GM19463 (cell line): ENCODE results near the gene CDC42BPG.

Source experiments
- ATAC-seq: cut with Tn5 transposase; IDR thresholded peaks from one replicate; pipeline ENCODE4 v1.9.1; 2021; ENCODE audit warnings: mild to moderate bottlenecking, moderate library complexity; ENCODE audit not compliant: unreplicated experiment

The CDC42BPG gene

GRCh38 chr11:64867748-64868462 lies 23.5 kb upstream of the CDC42BPG start:
- no peak for ATAC-seq

- ATAC-seq = no peak
Measured at GRCh38 chr11:64866173-64866491, 21.7 kb upstream of the CDC42BPG start.

GRCh38 chr11:64865286-64866172 lies 21.1 kb upstream of the CDC42BPG start:
- no peak for ATAC-seq

DNA sequence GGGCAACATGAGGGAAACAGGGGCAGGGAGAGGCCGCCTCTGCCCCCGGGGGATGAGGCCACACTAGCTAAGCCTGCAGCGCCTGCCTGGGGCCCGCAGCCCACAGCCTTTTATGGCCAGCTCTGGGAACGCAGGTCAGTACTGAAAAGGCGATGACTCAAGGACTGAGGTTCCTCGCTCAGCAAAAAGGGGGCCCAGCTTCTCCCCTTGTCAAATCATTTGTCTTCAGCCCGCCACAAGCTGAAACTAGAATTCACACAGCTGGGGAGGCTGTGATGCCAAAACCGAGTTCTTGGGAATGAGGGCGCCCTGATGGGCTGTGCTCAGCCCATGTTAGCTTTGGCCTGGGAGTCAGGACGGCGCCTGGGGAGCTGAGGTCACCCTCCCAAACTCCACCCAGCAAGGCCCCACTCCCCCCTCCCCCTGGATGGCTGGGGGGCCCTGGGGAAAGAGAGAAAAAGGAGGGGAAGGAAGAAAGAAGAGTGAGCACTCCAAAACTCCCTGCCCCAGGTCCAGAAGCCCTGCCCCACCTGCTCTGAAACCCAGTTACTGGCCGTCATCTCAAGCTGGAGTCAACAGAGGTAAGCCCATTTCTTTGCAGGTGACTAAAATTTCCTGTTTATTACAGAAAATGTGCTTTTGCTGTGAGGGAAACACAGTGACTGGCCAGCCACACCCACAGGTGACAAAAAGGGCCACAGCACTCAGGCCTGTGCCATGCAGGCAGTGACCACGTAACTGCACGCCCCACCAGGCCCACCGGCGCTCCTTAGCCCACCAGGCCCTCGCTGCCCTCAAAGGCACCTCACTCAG lies 20.2 kb upstream of the CDC42BPG start:
- ATAC-seq = no peak

- ATAC-seq = no peak
Measured at GRCh38 chr11:64864135-64864472, 19.7 kb upstream of the CDC42BPG start.

GRCh38 chr11:64863391-64864060 lies 19.1 kb upstream of the CDC42BPG start:
- no peak for ATAC-seq

DNA sequence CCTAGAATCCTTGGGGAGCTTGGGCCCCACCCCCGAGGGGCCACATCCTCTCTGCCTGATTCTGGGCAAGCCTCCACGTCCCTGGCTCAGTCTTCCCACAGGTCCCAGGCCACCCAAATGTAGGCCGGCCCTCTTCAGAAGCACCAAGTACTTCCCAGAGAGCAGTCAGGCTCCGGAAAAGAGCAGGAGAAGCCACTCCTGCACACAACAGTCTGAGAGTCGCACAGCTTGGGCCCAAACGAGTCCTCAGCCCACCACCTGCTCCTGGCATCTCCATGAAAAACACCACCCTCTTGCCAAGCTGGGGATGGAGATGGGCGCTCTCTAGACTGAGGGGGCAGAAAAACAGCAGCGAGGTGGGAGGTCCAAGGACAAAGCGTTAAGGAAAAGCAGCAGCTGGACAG lies 18.5 kb upstream of the CDC42BPG start:
- ATAC-seq = no peak

DNA sequence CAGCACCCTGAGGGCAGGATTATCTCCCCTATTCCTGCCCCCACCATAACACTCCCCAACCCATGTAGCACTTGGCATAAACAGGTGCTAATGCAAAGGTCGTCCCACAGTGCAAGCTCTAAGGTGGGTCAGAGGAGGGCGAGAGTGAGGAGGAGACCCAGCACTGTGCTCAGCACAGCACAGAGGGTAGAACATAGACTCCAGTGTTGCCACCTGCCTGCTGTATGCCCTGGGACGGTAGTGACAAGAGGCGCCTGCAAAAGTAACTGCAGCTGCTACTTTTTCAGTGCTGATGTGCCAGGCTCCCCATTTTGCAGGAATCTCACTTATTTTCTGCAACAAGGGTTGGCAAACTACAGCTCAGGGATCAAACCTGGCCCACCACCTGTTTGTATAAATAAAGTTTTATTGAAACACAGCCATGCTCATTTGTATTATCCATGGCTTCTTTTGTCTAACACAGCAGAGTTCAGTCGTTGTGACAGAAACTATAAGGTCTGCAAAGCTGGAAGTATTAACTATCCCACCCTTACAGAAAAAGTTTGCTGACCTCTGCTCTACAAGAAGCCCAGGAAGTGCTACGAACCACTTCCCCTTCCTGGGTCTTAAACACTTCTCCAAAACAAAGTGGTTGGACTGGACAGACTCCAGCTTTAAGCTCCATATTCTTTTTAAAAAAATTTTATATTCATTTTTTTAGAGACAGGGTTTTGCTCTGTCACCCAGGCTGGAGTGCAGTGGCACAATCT lies 16.9 kb upstream of the CDC42BPG start:
- no peak for ATAC-seq

- peak; percentile 67 for ATAC-seq
Measured at GRCh38 chr11:64859542-64860414, 15.3 kb upstream of the CDC42BPG start.

GRCh38 chr11:64858467-64859263 lies 14.2 kb upstream of the CDC42BPG start:
- ATAC-seq = no peak

DNA sequence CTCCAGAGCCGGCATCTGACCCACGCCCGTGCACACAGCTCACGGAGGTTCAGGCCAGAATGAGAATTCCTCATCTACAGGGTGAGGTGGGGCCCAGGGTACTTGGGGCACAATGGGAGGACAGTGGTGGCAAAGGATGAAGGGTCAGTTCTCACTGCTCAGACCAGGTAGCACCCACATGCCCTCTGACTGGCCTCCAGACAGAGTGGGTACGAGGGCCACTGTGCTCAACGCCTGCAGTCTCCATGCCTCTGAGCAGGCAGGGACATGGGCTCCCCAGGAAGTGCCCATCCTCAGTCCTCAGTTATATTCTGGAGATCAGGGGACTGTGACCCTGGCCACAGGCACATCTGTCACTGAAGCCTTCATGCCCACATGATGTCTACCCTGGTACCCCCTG lies 13.0 kb upstream of the CDC42BPG start:
- no peak for ATAC-seq

DNA sequence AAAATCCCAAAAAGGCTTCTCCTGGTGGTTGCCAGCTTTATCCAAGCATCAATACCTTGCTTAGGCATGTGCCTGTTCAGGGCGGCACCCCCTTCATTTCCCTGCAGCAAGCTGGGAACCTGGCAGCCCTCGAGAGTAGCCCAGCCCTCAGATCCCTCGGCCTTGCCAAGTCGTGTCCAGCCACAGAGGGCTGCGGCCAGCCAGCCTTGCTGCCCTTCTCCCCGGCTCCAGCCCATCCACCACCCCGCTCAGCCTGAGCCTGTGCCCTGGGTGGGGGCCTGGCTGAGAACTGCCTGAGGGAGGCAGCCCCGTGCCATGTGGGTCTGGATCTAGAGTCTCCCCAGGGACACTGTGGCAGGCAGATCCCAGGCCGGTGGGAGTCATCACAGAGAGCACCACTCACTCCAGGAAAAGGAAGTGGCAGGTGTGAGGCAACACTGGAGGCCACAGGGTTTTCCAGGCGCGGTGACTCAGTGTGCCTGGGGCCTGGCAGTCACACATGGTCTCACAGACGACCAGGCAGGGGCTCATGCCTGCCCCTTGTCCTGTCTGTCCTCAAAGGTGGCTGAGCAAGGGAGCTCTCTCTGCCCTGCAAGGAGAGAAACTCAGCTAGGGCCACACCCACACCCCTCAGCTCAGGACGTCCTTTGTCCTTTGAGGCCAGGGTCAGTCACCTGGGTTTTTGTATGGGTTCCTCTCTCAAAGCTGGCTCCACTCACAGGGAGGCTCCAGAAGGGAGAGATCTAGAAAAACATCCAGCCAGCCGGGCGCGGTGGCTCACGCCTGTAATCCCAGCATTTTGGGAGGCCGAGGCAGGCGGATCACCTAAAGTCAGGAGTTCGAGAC lies 12.2 kb upstream of the CDC42BPG start:
- ATAC-seq = no peak

DNA sequence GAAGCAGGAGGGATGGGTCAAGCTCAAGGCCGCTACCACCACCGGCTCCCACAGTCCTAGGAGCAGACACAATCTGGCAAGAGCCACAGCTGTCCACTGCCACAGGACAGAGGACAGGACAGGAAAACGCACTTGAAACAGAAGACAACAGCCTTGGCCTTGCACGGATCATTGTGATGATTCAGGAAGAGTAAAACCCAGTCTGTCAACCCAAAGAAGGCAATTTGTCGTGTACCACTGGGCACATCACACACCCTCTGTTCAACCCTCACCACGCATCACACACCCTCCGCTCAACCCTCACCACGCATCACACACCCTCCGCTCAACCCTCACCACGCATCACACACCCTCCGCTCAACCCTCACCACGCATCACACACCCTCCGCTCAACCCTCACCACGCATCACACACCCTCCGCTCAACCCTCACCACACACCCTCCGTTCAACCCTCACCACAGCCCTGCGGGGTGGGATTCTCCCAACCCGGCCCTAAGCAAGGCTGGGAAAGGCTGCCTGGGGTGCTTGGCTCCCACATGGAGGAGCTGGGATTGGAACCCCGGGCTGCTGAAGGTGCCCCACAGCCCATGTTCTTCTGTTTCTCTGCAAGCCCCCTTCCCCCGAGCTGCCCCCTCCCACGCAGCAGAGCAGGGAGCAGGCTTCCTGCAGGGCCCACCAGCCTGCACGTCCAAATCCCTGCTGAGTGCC lies 11.3 kb upstream of the CDC42BPG start:
- no peak for ATAC-seq

DNA sequence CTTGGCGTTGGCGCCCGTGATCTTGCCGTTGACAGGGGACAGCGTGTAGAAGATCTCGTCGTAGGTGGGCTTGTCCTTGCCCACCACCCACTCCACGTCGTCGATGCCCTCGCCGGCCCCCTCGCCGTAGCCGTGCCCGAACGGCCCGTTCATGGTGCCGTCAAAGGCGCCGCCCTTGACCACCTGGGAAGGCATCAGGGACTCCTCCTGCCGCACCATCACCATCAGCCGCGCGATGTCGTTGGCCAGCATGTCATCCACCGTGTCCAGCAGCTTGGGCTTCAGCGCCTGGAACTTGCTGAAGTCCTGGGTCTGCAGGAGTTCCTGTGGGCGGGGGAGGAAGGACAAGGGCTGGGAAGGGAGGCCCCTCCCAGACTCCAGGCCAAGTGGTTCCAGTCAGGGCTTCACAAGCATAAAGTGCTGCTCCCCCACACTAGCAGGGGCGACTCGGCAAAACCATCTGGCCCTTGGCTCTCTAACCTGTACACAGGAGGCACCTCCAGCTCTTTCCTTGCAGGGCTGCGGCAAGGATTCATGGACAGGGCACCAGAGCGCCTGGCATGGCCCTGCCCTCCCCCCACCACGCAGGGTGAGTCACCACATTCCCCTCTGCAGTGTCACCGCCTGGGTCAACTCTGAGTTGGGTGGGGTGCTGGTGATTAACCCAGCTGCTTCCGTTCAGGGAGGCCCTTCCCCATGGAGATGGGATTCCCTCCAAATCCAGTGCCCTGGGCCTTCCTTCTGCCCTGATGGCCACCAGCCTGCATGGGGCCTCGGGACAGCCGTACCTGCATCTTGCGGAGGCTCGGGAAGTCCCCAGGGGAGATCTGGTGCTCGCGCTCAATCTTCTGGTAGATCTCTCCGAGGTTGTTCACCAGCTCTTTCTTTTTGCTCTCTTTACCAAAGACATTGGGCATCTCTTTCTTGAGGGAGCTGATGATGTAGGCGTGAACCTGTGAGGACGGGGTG lies 10.4 kb upstream of the CDC42BPG start:
- ATAC-seq = no peak

DNA sequence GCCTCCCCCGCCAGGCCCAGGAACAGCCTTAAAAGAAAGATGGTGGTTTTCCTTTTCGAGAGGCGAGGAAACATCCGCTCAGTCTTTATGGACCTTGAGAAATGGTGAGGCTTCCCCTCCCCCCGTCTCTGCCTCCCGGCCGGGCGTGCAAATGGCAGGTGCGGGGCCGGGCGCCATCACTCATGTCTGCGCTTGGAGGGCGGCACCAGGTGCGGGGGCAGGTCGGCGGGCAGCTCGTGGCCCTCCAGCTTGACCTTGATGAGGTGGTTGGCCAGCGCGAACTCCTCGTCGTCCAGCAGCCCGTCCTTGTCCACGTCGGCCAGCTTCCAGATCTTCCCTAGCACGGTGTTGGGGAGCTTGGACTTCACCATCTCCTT lies 9.7 kb upstream of the CDC42BPG start:
- no peak for ATAC-seq

- ATAC-seq = no peak
Measured at GRCh38 chr11:64853709-64854108, 9.3 kb upstream of the CDC42BPG start.
